HUES6 (cell line): ENCODE measurements around the gene CBX2.
A peak's percentile ranks its signal among the peaks of the same experiment; 100 is the strongest.

Experiments used
- H3K27ac ChIP-seq: 2 replicates; pipeline ENCODE4 v1.7.0; 2013; ENCODE audit warnings: low read depth, mild to moderate bottlenecking, low read length, inconsistent platforms
- H3K27me3 ChIP-seq: 2 replicates; pipeline ENCODE4 v1.6.1; 2013; ENCODE audit warnings: low read length; ENCODE audit not compliant: control insufficient read depth, insufficient read depth
- H3K36me3 ChIP-seq: 2 replicates; pipeline ENCODE4 v1.6.1; 2013; ENCODE audit warnings: low read length; ENCODE audit not compliant: control insufficient read depth, insufficient read depth
- H3K4me1 ChIP-seq: 2 replicates; pipeline ENCODE4 v1.6.1; 2013; ENCODE audit warnings: low read length; ENCODE audit not compliant: control insufficient read depth, insufficient read depth
- H3K4me3 ChIP-seq: 2 replicates; pipeline ENCODE4 v1.5.1; 2013; ENCODE audit warnings: low read depth, low read length
- H3K9ac ChIP-seq: one replicate; pipeline ENCODE4 v1.6.1; 2013; ENCODE audit warnings: mild to moderate bottlenecking, low read length
- H3K9me3 ChIP-seq: 2 replicates; pipeline ENCODE4 v1.6.1; 2013; ENCODE audit warnings: low read depth, low read length; ENCODE audit not compliant: control insufficient read depth, insufficient read depth

Gene CBX2

DNA sequence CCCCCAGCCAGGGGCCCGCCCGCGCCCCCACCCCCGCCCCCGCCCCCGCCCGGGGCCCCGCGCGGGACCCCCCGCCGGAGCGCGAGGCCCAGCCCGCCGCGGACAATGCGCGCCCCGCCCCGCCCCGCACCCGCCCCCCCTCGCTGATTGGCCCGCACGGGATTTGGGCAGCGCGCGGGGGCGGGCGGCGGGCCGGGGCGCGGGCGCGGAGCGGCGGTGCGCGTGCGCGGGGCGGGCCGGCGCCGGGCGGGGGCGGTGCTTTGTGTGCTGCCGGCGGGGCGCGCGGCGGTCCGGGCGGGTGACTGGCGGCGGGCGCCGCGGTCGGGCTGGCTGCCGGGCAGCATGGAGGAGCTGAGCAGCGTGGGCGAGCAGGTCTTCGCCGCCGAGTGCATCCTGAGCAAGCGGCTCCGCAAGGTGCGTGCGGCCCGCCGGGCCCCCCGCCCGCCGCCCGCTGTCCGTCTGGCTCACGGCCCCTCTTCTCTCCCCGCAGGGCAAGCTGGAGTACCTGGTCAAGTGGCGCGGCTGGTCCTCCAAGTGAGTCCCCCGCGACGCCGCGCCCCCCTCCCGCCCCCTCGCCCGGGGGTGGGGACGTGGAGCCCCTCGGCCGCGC, at the start of gene CBX2:
CBX2 (plus strand) TSS at position 255 of the 610 bp plus-strand sequence; CDS start at position 343, 88 bp downstream.
- Histone ChIP-seq H3K9ac (peak within 1 kb of the TSS; percentile 73), H3K27me3 (peaks cover 13% of the 10 kb centered on the region), H3K4me1 (peaks cover 31% of the 10 kb centered on the region), H3K9me3 (no peaks in the 10 kb centered on the region), H3K36me3 (peaks cover 35% of the 10 kb centered on the region), H3K4me3 (peak within 1 kb of the TSS; percentile 69), H3K27ac (peak within 1 kb of the TSS; percentile 88)

DNA sequence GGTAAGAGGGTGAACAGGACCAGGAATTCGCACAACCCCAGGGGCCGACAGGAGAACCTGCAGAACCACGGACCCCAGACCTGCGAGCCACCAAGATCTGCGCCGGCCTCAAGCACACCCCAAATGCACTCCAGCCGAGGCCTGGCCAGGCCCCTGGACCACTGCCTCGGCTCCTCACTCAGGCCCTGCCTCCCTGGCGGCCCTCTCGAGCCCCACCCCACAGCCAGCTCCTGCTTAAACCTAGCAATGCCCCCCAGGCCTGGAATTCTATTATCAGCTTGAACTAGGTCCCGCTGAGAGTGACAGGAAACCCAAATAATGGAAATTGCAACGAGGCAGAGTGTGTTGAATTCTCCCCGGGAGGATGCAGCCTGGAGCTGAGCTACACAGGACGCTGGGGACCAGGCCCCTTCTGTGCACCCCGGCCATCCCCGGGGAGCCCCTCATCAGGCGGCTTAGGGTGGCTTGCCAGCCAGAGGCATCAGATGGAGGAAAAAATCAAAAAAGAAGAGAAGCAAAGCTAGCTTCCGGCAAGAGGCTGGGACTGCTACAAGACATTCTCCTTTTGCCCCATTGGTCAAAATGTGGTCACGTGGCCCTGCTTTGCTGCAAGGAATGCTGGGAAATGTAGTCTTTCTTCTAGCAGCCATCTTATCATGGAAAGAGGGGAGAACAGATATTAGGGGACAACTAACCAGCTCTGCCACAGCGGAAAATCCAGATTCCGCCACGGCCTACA, 49.6 kb upstream of the CBX2 start:
- Histone ChIP-seq H3K9me3 (no peaks in the 10 kb centered on the region), H3K27me3 (no peaks in the 10 kb centered on the region), H3K4me1 (peaks cover 4% of the 10 kb centered on the region), H3K27ac (no peak overlapping the region), H3K9ac (no peak overlapping the region), H3K36me3 (no peaks in the 10 kb centered on the region), H3K4me3 (0 out of 2 replicates have a peak overlapping the region, but pooled peaks have one; percentile 22)

DNA sequence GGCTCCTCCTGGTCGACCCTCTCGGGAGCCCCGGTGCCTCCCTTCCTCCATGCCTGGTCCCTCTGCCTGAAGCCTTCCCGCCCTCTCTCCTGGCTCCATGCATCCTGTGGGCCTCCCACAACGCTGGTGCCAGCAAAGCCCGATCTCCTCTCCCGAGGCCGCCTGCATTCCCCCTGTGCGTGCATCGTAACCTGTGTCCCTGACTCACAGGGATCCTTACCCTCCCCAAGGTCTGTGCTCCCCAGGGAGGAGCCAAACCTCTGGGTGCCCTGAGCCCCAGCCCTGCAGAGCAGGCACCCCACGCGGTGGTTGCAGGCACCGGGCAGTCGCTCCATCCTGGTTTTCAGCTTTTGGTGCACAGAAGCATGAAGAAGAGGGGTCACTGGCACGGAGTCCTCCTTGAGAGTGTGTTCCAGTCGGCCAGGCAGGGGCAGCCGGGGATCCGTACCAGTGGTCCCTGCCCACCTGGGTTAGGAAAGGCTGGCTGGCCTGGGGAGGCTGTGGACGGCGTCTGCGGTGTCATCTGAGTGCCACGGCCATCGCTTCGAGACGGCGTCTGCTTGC, 49.0 kb upstream of the CBX2 start:
- no peaks in the 10 kb centered on the region for H3K9me3 ChIP-seq
- H3K27me3 ChIP-seq = no peaks in the 10 kb centered on the region
- peaks cover 4% of the 10 kb centered on the region for H3K4me1 ChIP-seq
- H3K9ac ChIP-seq = no peak overlapping the region
- no peak overlapping the region for H3K27ac ChIP-seq
- H3K36me3 ChIP-seq = no peaks in the 10 kb centered on the region
- 0 out of 2 replicates have a peak overlapping the region, but pooled peaks have one; percentile 5 for H3K4me3 ChIP-seq

DNA sequence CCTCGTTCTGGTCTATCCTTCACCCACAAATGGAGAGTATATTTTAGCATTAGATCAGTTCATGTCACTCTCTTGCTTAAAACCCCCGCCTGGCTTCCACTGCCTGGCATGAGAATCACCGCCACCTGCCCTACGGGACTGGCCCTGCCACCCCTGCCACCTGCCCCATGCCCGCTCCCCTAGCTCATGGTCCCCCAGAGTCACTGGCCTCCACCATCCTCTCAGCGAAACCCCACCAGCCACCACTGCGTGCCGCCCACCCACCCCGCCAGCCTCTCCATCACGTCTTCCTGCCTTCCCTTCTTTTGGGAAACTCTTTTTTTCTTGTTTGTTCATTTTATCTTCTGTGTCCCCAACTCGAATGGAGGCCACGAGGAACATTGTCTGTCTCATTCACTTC, 48.2 kb upstream of the CBX2 start:
- no peaks in the 10 kb centered on the region; the same call in 1 of the 2 replicates for H3K27me3 ChIP-seq
- no peaks in the 10 kb centered on the region for H3K9me3 ChIP-seq
- no peaks in the 10 kb centered on the region for H3K36me3 ChIP-seq
- no peak overlapping the region for H3K9ac ChIP-seq
- peaks cover 4% of the 10 kb centered on the region for H3K4me1 ChIP-seq
- H3K27ac ChIP-seq = no peak overlapping the region
- no peak overlapping the region for H3K4me3 ChIP-seq

DNA sequence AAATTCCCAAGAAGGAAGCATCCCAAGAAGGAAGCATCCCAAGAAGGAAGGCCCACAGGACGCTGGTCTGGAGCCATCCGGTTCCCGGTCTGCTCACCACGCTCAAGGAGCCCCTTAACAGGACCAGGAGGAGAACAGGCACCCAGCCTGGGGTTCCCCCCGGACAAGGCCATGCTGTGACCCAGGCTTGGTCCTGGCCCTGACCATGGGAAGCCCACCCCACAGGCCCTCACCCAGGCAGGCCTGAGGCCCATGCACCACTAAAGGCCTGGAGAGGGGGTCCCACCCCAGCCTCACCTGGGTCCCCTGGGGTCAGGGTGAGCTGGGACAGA, 47.5 kb upstream of the CBX2 start:
- peaks cover 4% of the 10 kb centered on the region for H3K4me1 ChIP-seq
- H3K4me3 ChIP-seq = no peak overlapping the region
- no peak overlapping the region for H3K9ac ChIP-seq
- H3K36me3 ChIP-seq = no peaks in the 10 kb centered on the region
- no peaks in the 10 kb centered on the region; the same call in 1 of the 2 replicates for H3K27me3 ChIP-seq
- no peaks in the 10 kb centered on the region for H3K9me3 ChIP-seq
- H3K27ac ChIP-seq = no peak overlapping the region

DNA sequence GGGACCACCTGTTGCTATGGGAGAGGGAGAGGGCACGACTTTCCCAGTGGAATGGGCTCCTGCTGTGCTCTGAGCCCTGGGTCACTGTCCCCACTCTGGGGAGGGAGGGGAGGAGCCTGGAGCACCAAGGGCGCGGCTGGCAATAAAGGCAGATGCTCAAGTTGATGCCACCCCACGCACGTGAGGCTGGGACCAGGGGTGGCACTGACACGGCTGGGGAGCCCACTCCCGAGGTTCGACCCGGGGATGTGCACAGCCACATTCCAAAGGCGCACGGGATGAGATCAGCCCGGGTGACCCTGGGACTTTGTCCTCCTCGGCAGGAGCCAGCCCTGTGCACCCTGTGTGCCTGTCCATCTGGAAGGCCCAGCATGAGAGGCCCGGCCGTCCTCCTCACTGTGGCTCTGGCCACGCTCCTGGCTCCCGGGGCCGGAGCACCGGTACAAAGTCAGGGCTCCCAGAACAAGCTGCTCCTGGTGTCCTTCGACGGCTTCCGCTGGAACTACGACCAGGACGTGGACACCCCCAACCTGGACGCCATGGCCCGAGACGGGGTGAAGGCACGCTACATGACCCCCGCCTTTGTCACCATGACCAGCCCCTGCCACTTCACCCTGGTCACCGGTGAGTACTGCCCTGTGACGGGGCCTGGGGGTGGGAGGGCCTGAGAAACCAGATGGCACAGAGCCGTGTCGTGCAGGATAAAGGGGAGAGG, 47.0 kb upstream of the CBX2 start, which contains the start of gene ENPP7:
ENPP7 (plus strand) TSS at position 175 of the 715 bp plus-strand sequence; CDS start at position 372, 197 bp downstream.
- H3K27ac ChIP-seq = no peak within 1 kb of the TSS
- no peaks in the 10 kb centered on the region for H3K9me3 ChIP-seq
- no peaks in the 10 kb centered on the region; the same call in 1 of the 2 replicates for H3K27me3 ChIP-seq
- no peak within 1 kb of the TSS for H3K9ac ChIP-seq
- peaks cover 4% of the 10 kb centered on the region for H3K4me1 ChIP-seq
- no peak within 1 kb of the TSS for H3K4me3 ChIP-seq
- no peaks in the 10 kb centered on the region for H3K36me3 ChIP-seq

DNA sequence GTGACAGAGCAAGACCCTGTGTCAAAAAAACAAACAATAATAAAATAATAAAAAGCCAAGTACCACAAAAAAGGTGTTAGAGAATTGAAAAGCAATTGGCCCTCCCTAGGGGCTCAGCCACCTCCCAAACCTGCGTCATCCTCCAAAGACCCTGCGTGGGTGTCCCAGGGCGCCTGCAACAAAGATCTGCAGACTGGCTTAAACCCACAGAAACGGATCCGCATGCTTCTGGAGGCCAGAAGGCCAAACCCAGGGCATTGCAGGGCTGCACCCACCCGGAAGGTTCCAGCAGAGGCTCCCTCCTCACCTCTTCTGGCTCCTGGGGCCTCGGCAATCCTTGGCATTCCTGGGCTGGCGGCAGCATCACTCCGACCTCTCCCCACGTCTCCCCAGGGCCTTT, 45.7 kb upstream of the CBX2 start:
- H3K36me3 ChIP-seq = no peaks in the 10 kb centered on the region
- H3K4me3 ChIP-seq = no peak overlapping the region
- H3K9me3 ChIP-seq = no peaks in the 10 kb centered on the region
- peaks cover 4% of the 10 kb centered on the region for H3K4me1 ChIP-seq
- H3K27ac ChIP-seq = no peak overlapping the region
- no peaks in the 10 kb centered on the region; the same call in 1 of the 2 replicates for H3K27me3 ChIP-seq
- H3K9ac ChIP-seq = no peak overlapping the region

DNA sequence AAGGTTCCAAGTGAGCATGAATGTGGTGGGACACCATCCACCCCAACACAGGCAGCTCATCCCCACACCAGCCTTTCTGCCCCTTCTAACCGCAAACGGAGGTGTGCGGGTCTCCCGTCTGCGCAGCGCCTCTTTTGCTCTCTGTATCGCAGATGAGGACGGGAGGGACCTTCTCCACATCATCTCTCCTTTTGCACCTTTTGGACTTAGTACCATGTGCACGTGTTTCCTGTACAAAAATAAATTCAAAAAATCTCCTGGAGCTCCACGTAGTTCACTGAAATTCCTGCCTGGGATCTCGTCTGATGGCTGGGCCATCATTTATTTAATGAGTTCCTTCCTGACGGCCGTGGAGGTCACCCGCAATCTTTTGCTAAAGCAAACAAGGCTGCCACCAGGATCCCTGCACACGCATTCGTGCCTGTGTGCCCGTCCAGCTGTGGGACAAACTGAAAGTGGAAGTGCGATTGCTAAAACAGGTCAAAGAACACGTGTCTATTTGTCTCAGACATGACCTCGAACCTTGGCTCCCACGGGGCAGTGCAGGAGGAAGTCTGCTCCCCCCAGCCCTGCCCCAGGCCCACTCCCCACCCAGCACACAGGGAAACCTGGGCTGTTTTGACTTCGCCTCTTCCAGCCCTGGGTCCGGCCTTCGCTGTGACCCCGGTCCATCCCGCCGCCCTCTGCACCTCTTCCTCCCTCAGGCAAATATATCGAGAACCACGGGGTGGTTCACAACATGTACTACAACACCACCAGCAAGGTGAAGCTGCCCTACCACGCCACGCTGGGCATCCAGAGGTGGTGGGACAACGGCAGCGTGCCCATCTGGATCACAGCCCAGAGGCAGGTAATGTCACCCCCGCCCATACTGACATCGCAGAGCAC, 44.9 kb upstream of the CBX2 start:
- Histone ChIP-seq H3K9ac (no peak overlapping the region), H3K27me3 (peaks cover 3% of the 10 kb centered on the region; the same call in 1 of the 2 replicates), H3K36me3 (no peaks in the 10 kb centered on the region), H3K27ac (no peak overlapping the region), H3K4me3 (no peak overlapping the region), H3K9me3 (no peaks in the 10 kb centered on the region), H3K4me1 (peaks cover 4% of the 10 kb centered on the region)

DNA sequence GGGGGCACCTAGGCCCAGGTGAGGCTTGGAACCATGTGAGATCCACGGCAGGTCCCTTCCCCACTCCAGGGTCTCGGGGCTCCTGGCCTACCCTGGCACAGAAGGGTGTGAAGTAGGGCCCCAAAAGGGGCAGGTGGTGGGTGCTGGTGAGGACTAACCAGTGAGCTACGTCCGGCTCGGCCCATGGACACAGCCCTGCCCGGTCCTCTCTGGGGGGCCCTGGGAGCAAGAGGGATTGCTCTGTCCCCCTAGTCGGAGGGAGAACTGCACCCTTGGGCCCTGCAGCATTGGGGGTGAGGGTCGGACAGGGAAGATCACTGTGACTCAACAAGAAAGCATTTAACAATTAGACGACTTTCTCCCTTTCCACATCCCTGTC, 44.3 kb upstream of the CBX2 start:
- Histone ChIP-seq H3K9ac (no peak overlapping the region), H3K4me3 (no peak overlapping the region), H3K27me3 (peaks cover 9% of the 10 kb centered on the region; the same call in 1 of the 2 replicates), H3K4me1 (peaks cover 3% of the 10 kb centered on the region), H3K27ac (no peak overlapping the region), H3K36me3 (no peaks in the 10 kb centered on the region), H3K9me3 (no peaks in the 10 kb centered on the region)

DNA sequence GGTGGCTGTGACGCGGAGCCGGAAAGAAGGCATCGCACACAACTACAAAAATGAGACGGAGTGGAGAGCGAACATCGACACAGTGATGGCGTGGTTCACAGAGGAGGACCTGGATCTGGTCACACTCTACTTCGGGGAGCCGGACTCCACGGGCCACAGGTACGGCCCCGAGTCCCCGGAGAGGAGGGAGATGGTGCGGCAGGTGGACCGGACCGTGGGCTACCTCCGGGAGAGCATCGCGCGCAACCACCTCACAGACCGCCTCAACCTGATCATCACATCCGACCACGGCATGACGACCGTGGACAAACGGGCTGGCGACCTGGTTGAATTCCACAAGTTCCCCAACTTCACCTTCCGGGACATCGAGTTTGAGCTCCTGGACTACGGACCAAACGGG, 42.9 kb upstream of the CBX2 start:
- Histone ChIP-seq H3K27ac (no peak overlapping the region), H3K36me3 (no peaks in the 10 kb centered on the region), H3K9me3 (no peaks in the 10 kb centered on the region), H3K4me3 (no peak overlapping the region), H3K27me3 (peaks cover 22% of the 10 kb centered on the region), H3K4me1 (no peaks in the 10 kb centered on the region; the same call in 1 of the 2 replicates), H3K9ac (no peak overlapping the region)
